HG03097 (cell line): ENCODE measurements around the gene OVCA2.

Experiments used
- ATAC-seq: cut with Tn5 transposase; IDR thresholded peaks from one replicate; pipeline ENCODE4 v1.9.1; 2021; ENCODE audit not compliant: unreplicated experiment, low FRiP score

The OVCA2 gene

GRCh38 chr17:2051061-2051932 lies 9.5 kb downstream of the OVCA2 start:
- ATAC-seq: no peak

GRCh38 chr17:2051933-2052559 lies 10.2 kb downstream of the OVCA2 start:
- ATAC-seq: no peak

- no peak for ATAC-seq
These were observed 11.8 kb downstream of the OVCA2 start for GRCh38 chr17:2053380-2054261.

GRCh38 chr17:2054262-2054511 lies 12.4 kb downstream of the OVCA2 start:
- no peak for ATAC-seq

GRCh38 chr17:2054512-2055291 lies 12.9 kb downstream of the OVCA2 start, which contains the start of gene HIC1:
HIC1 (plus strand) TSS chr17:2055103; CDS start chr17:2056691, 1,588 bp downstream.
- peak; percentile 24 for ATAC-seq

- no peak for ATAC-seq
These were observed 13.7 kb downstream of the OVCA2 start for GRCh38 chr17:2055292-2056205.

GRCh38 chr17:2056206-2057174 lies 14.7 kb downstream of the OVCA2 start:
- no peak for ATAC-seq

- ATAC-seq: no peak
These were observed 15.4 kb downstream of the OVCA2 start for GRCh38 chr17:2057175-2057759.

GRCh38 chr17:2057760-2058585 lies 16.2 kb downstream of the OVCA2 start:
- ATAC-seq: no peak

- ATAC-seq: no peak
These were observed 17.0 kb downstream of the OVCA2 start for GRCh38 chr17:2058586-2059546.

GRCh38 chr17:2059547-2060384 lies 17.9 kb downstream of the OVCA2 start:
- no peak for ATAC-seq

- no peak for ATAC-seq
These were observed 18.5 kb downstream of the OVCA2 start for GRCh38 chr17:2060385-2060658.

GRCh38 chr17:2060681-2061440 lies 19.0 kb downstream of the OVCA2 start:
- no peak for ATAC-seq

GRCh38 chr17:2061441-2061958 lies 19.7 kb downstream of the OVCA2 start:
- no peak for ATAC-seq
